HEK293 (cell line): ENCODE measurements around the gene UACA.

Experiments used
- AEBP2 ChIP-seq: fragments of 450-650 bp; formaldehyde crosslinking; IDR thresholded peaks from 2 replicates; pipeline ENCODE4 v1.5.1; 2016; ENCODE audit warnings: missing biosample characterization, missing genetic modification characterization, borderline replicate concordance
- EGR2 ChIP-seq: fragments of 450-650 bp; formaldehyde crosslinking; IDR thresholded peaks from 2 replicates; pipeline ENCODE4 v1.5.1; 2016; ENCODE audit warnings: low read depth, missing biosample characterization, missing genetic modification characterization
- FEZF1 ChIP-seq: fragments of 450-650 bp; formaldehyde crosslinking; IDR thresholded peaks from 2 replicates; pipeline ENCODE4 v1.5.1; 2016; ENCODE audit warnings: missing biosample characterization, missing genetic modification characterization
- GFI1B ChIP-seq: fragments of 450-650 bp; formaldehyde crosslinking; IDR thresholded peaks from 2 replicates; pipeline ENCODE4 v1.5.1; 2016; ENCODE audit warnings: missing biosample characterization, missing genetic modification characterization
- GLIS1 ChIP-seq: fragments of 450-650 bp; formaldehyde crosslinking; IDR thresholded peaks from 2 replicates; pipeline ENCODE4 v1.5.1; 2016; ENCODE audit warnings: missing biosample characterization, missing genetic modification characterization
- SALL2 ChIP-seq: fragments of 450-650 bp; formaldehyde crosslinking; IDR thresholded peaks from 2 replicates; pipeline ENCODE4 v1.5.0; 2017; ENCODE audit warnings: missing biosample characterization, mild to moderate bottlenecking, missing genetic modification characterization, borderline replicate concordance
- ZBTB26 ChIP-seq: fragments of 450-650 bp; formaldehyde crosslinking; optimal IDR thresholded peaks from 2 replicates; pipeline ENCODE3; 2016; ENCODE audit warnings: missing biosample characterization, mild to moderate bottlenecking, missing genetic modification characterization
- ZEB2 ChIP-seq: fragments of 450-650 bp; formaldehyde crosslinking; IDR thresholded peaks from 2 replicates; pipeline ENCODE4 v1.5.1; 2016; ENCODE audit warnings: missing biosample characterization, missing genetic modification characterization
- ZNF10 ChIP-seq: fragments of 450-650 bp; formaldehyde crosslinking; IDR thresholded peaks from 2 replicates; pipeline ENCODE4 v1.5.1; 2017; ENCODE audit warnings: missing biosample characterization, missing genetic modification characterization
- ZNF140 ChIP-seq: fragments of 450-650 bp; formaldehyde crosslinking; IDR thresholded peaks from 2 replicates; pipeline ENCODE4 v1.5.1; 2016; ENCODE audit warnings: missing biosample characterization, missing genetic modification characterization
- ZNF155 ChIP-seq: fragments of 450-650 bp; formaldehyde crosslinking; IDR thresholded peaks from 2 replicates; pipeline ENCODE4 v1.5.1; 2016; ENCODE audit warnings: missing biosample characterization, missing genetic modification characterization
- ZNF184 ChIP-seq: fragments of 450-650 bp; IDR thresholded peaks from 2 replicates; pipeline ENCODE4 v1.5.1; 2018; ENCODE audit warnings: missing biosample characterization, mild to moderate bottlenecking, missing genetic modification characterization
- ZNF221 ChIP-seq: fragments of 450-650 bp; formaldehyde crosslinking; IDR thresholded peaks from 2 replicates; pipeline ENCODE4 v1.5.1; 2017; ENCODE audit warnings: missing biosample characterization, missing genetic modification characterization, borderline replicate concordance
- ZNF266 ChIP-seq: fragments of 450-650 bp; formaldehyde crosslinking; IDR thresholded peaks from 2 replicates; pipeline ENCODE4 v1.5.1; 2016; ENCODE audit warnings: missing biosample characterization, missing genetic modification characterization, low read depth
- ZNF350 ChIP-seq: fragments of 450-650 bp; formaldehyde crosslinking; IDR thresholded peaks from 2 replicates; pipeline ENCODE4 v1.5.0; 2017; ENCODE audit warnings: missing biosample characterization, mild to moderate bottlenecking, missing genetic modification characterization
- ZNF354C ChIP-seq: fragments of 450-650 bp; formaldehyde crosslinking; IDR thresholded peaks from 2 replicates; pipeline ENCODE4 v1.5.1; 2016; ENCODE audit warnings: missing biosample characterization, missing genetic modification characterization, low read depth, borderline replicate concordance
- ZNF544 ChIP-seq: fragments of 450-650 bp; formaldehyde crosslinking; IDR thresholded peaks from 2 replicates; pipeline ENCODE4 v1.5.0; 2017; ENCODE audit warnings: missing biosample characterization, missing genetic modification characterization
- ZNF623 ChIP-seq: fragments of 450-650 bp; formaldehyde crosslinking; IDR thresholded peaks from 2 replicates; pipeline ENCODE4 v1.5.1; 2016; ENCODE audit warnings: missing biosample characterization, missing genetic modification characterization
- ZNF658 ChIP-seq: fragments of 450-650 bp; formaldehyde crosslinking; IDR thresholded peaks from 2 replicates; pipeline ENCODE4; 2016; ENCODE audit warnings: missing biosample characterization, missing genetic modification characterization
- ZNF660 ChIP-seq: fragments of 450-650 bp; IDR thresholded peaks from 2 replicates; pipeline ENCODE4 v1.5.1; 2018; ENCODE audit warnings: missing biosample characterization, mild to moderate bottlenecking, missing genetic modification characterization
- ZNF677 ChIP-seq: fragments of 450-650 bp; IDR thresholded peaks from 2 replicates; pipeline ENCODE4 v1.5.0; 2018; ENCODE audit warnings: missing biosample characterization, mild to moderate bottlenecking, missing genetic modification characterization, moderate library complexity
- ZNF707 ChIP-seq: fragments of 450-650 bp; formaldehyde crosslinking; IDR thresholded peaks from 2 replicates; pipeline ENCODE4 v1.5.1; 2016; ENCODE audit warnings: missing biosample characterization, missing genetic modification characterization
- ZNF76 ChIP-seq: fragments of 450-650 bp; formaldehyde crosslinking; IDR thresholded peaks from 2 replicates; pipeline ENCODE4; 2016; ENCODE audit warnings: low read depth, missing biosample characterization, missing genetic modification characterization, borderline replicate concordance
- ZNF777 ChIP-seq: fragments of 450-650 bp; formaldehyde crosslinking; IDR thresholded peaks from 2 replicates; pipeline ENCODE4 v1.5.1; 2017; ENCODE audit warnings: missing biosample characterization, missing genetic modification characterization, borderline replicate concordance
- ZXDB ChIP-seq: fragments of 450-650 bp; formaldehyde crosslinking; IDR thresholded peaks from 2 replicates; pipeline ENCODE4 v1.5.1; 2016; ENCODE audit warnings: missing biosample characterization, missing genetic modification characterization
- TF ChIP-seq, protein P1 (sequence below): fragments of 450-650 bp; formaldehyde crosslinking; IDR thresholded peaks from 2 replicates; pipeline ENCODE4 v1.5.1; 2016; ENCODE audit warnings: missing biosample characterization, missing genetic modification characterization, low read depth
- TF ChIP-seq, protein P2 (sequence below): fragments of 450-650 bp; formaldehyde crosslinking; IDR thresholded peaks from 2 replicates; pipeline ENCODE4 v1.5.1; 2016; ENCODE audit warnings: missing biosample characterization, missing genetic modification characterization, borderline replicate concordance
- TF ChIP-seq, protein P3 (sequence below): fragments of 450-650 bp; formaldehyde crosslinking; IDR thresholded peaks from 2 replicates; pipeline ENCODE4 v1.5.1; 2016; ENCODE audit warnings: missing biosample characterization, missing genetic modification characterization

UACA gene

DNA sequence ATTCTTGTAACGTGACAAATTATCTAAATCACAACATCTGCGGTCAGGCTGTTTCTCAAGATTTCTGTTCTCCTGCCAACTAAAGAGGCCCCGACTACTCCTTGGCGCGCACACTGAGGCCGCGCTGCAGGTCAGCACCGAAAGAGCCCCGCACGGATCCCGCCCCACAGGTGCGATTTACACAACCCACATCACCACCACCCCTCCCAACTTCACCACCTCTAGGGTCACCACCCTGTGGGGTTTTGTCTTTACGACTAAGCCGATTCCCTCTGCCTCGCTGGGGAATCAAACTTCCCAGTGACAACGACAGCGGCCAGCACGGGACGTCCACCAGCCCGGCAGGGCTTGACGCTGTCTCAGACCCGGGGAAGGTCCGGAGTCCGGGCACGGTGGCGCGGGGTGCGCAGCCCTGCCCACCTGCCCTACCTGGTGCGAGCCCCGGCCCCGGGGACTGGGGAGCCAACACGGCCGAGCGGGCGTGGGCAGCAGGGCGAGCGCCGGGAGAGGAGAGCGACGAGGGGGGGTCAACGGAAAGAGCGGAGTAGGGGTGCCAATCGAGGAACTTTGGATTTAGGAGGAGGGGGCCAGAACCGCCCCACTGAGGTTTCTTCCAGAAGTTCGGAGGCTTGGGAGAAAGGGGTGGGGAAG is 764 bp downstream of the UACA start (continued):
- TF ChIP-seq ZNF660 (tag by site-specific recombination) (peak; percentile 73; the same call in 1 of the 2 replicates), ZNF658 (tag by site-specific recombination) (no peak), ZNF155 (tag by site-specific recombination) (no peak), ZNF544 (tag by site-specific recombination) (no peak), GLIS1 (tag by site-specific recombination) (peak; percentile 95), ZNF677 (tag by site-specific recombination) (no peak), ZNF10 (peak; percentile 18; the same call in 1 of the 2 replicates), ZXDB (tag by site-specific recombination) (no peak; the same call in none of the 2 replicates), ZNF140 (no peak), ZBTB26 (peak; percentile 95), ZNF623 (tag by site-specific recombination) (no peak), ZNF221 (tag by site-specific recombination) (no peak), ZNF777 (no peak; the same call in 1 of the 2 replicates), SALL2 (tag by site-specific recombination) (no peak), ZNF184 (0 out of 2 replicates have a peak, but pooled peaks have one; percentile 5), EGR2 (tag by site-specific recombination) (peak; percentile 60), ZNF266 (tag by site-specific recombination) (no peak), AEBP2 (tag by site-specific recombination) (no peak), ZNF76 (tag by site-specific recombination) (no peak), ZNF707 (tag by site-specific recombination) (no peak), ZNF354C (no peak), GFI1B (peak; percentile 87), FEZF1 (peak; percentile 50; the same call in 1 of the 2 replicates), ZEB2 (tag by site-specific recombination) (peak; percentile 96), ZNF350 (tag by site-specific recombination) (no peak)
- TF ChIP-seq, protein P1, sequence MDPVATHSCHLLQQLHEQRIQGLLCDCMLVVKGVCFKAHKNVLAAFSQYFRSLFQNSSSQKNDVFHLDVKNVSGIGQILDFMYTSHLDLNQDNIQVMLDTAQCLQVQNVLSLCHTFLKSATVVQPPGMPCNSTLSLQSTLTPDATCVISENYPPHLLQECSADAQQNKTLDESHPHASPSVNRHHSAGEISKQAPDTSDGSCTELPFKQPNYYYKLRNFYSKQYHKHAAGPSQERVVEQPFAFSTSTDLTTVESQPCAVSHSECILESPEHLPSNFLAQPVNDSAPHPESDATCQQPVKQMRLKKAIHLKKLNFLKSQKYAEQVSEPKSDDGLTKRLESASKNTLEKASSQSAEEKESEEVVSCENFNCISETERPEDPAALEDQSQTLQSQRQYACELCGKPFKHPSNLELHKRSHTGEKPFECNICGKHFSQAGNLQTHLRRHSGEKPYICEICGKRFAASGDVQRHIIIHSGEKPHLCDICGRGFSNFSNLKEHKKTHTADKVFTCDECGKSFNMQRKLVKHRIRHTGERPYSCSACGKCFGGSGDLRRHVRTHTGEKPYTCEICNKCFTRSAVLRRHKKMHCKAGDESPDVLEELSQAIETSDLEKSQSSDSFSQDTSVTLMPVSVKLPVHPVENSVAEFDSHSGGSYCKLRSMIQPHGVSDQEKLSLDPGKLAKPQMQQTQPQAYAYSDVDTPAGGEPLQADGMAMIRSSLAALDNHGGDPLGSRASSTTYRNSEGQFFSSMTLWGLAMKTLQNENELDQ, result no peak
- TF ChIP-seq, protein P2, sequence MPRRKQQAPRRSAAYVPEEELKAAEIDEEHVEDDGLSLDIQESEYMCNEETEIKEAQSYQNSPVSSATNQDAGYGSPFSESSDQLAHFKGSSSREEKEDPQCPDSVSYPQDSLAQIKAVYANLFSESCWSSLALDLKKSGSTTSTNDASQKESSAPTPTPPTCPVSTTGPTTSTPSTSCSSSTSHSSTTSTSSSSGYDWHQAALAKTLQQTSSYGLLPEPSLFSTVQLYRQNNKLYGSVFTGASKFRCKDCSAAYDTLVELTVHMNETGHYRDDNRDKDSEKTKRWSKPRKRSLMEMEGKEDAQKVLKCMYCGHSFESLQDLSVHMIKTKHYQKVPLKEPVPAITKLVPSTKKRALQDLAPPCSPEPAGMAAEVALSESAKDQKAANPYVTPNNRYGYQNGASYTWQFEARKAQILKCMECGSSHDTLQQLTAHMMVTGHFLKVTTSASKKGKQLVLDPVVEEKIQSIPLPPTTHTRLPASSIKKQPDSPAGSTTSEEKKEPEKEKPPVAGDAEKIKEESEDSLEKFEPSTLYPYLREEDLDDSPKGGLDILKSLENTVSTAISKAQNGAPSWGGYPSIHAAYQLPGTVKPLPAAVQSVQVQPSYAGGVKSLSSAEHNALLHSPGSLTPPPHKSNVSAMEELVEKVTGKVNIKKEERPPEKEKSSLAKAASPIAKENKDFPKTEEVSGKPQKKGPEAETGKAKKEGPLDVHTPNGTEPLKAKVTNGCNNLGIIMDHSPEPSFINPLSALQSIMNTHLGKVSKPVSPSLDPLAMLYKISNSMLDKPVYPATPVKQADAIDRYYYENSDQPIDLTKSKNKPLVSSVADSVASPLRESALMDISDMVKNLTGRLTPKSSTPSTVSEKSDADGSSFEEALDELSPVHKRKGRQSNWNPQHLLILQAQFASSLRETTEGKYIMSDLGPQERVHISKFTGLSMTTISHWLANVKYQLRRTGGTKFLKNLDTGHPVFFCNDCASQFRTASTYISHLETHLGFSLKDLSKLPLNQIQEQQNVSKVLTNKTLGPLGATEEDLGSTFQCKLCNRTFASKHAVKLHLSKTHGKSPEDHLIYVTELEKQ, result no peak
- TF ChIP-seq, protein P3, sequence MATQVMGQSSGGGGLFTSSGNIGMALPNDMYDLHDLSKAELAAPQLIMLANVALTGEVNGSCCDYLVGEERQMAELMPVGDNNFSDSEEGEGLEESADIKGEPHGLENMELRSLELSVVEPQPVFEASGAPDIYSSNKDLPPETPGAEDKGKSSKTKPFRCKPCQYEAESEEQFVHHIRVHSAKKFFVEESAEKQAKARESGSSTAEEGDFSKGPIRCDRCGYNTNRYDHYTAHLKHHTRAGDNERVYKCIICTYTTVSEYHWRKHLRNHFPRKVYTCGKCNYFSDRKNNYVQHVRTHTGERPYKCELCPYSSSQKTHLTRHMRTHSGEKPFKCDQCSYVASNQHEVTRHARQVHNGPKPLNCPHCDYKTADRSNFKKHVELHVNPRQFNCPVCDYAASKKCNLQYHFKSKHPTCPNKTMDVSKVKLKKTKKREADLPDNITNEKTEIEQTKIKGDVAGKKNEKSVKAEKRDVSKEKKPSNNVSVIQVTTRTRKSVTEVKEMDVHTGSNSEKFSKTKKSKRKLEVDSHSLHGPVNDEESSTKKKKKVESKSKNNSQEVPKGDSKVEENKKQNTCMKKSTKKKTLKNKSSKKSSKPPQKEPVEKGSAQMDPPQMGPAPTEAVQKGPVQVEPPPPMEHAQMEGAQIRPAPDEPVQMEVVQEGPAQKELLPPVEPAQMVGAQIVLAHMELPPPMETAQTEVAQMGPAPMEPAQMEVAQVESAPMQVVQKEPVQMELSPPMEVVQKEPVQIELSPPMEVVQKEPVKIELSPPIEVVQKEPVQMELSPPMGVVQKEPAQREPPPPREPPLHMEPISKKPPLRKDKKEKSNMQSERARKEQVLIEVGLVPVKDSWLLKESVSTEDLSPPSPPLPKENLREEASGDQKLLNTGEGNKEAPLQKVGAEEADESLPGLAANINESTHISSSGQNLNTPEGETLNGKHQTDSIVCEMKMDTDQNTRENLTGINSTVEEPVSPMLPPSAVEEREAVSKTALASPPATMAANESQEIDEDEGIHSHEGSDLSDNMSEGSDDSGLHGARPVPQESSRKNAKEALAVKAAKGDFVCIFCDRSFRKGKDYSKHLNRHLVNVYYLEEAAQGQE, result no peak
